HG02943 (cell line): ENCODE results near the gene HSD17B7.
A peak's percentile ranks its signal among the peaks of the same experiment; 100 is the strongest.
"Not testable (repeated sequence)": the region's sequence is repeated elsewhere in the genome, so short reads cannot be mapped to it uniquely, and the experiment has no call there.

ENCODE experiments used
- ATAC-seq: cut with Tn5 transposase; IDR thresholded peaks from one replicate; pipeline ENCODE4 v1.9.1; 2021; ENCODE audit warnings: mild to moderate bottlenecking, low read depth, moderate library complexity; ENCODE audit not compliant: unreplicated experiment

The HSD17B7 gene

DNA sequence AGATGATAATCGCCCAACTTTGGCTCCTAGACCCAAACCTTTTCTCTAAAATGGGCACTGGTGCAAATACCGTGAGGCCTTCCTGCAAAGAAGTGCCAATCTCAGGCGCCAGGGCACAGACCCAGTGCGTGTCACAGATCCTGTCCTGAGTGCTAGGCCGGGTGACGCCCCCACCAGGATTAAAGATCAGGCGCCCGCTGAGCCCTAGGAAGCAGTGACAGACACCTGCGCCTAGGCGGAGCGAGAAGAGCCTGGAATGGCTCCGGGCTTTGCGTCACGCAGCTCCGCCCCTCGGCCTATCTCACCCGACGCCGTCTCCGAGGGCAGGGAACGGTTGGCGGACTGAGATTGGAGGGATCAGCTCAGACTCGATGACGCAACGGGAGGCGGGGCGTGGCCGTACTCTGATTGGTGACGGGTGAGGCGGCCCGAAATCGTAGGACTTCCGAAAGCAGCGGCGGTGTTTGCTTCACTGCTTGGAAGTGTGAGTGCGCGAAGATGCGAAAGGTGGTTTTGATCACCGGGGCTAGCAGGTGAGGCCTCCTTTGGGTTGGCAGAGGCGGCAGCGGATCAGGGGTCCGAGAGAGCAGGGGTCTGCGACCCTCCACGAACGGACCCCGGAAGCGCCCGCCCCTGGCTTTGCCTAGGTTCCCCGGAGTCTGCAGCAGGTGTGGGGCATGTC is at the start of gene HSD17B7:
Gene HSD17B7, plus strand, starts transcription at position 400 of the 682 bp plus-strand sequence. Its CDS starts 99 bp downstream, at position 499.
- peak; percentile 98 for ATAC-seq

GRCh38 chr1:162740755-162741154 is 49.7 kb upstream of the HSD17B7 start:
- ATAC-seq: no peak

- ATAC-seq: no peak
Measured at GRCh38 chr1:162741574-162741973, 48.9 kb upstream of the HSD17B7 start.

GRCh38 chr1:162746264-162746942 is 44.1 kb upstream of the HSD17B7 start:
- not testable (repeated sequence) for ATAC-seq

DNA sequence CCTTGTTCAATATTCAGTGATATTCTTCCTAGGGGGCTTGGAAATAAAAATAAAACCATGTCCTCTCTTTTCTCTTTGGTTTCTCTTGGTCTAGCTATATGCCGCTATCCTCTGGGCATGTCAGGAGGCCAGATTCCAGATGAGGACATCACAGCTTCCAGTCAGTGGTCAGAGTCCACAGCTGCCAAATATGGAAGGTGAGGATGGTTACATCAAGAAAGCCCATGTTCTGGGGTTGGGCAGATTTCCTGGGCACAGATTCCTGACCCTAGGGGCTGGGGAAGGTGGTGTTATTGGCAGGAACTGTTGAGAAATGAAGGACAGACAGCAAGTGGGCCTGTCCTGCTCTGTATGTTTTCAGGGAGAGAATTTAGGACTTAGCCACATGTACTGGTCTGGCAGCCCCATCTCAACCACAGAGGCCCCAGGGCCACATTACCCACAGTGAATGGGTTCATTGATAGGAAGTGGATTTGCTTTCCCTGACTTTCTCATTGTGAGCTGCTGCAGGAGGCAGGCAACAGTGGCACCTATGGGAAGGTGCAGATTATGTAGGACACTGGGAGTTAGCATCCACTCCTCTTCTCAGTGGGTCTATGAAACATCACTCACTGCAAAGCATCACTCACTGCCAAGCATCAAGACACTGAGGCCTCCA is 37.4 kb upstream of the HSD17B7 start:
- ATAC-seq: no peak

- ATAC-seq: no peak
Measured at GRCh38 chr1:162753998-162754585, 36.4 kb upstream of the HSD17B7 start.

GRCh38 chr1:162755306-162755705 is 35.2 kb upstream of the HSD17B7 start:
- no peak for ATAC-seq

GRCh38 chr1:162756523-162756922 is 34.0 kb upstream of the HSD17B7 start:
- no peak for ATAC-seq

GRCh38 chr1:162757476-162757875 is 33.0 kb upstream of the HSD17B7 start:
- no peak for ATAC-seq

GRCh38 chr1:162765788-162766187 is 24.7 kb upstream of the HSD17B7 start:
- no peak for ATAC-seq

DNA sequence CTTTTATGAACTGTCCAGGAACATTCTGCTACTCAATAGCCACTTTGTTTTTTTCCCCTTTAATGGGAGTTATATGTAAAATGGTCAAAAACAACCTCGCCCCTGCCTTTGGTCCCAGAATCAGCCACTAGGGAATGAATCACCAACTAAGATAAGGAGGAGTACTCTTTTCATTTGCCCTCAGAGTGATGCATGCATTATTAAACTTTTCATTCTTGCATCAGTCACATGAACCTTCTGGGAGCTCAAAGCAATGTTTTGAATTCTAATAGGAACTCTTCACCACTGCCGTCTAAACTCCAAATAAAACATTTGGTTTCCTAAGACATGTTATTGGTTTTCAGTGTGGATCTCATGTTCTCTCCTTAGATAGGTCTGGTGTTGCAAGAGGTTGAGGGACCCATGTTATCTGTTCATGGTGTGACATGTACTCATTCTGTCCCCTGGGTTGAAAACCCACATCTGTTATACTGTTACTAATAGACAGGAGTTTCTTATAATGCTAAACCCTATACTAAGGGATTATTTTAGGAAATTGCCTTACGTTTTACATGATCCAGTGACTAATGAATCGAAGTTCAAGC is 17.8 kb upstream of the HSD17B7 start:
- ATAC-seq: no peak

DNA sequence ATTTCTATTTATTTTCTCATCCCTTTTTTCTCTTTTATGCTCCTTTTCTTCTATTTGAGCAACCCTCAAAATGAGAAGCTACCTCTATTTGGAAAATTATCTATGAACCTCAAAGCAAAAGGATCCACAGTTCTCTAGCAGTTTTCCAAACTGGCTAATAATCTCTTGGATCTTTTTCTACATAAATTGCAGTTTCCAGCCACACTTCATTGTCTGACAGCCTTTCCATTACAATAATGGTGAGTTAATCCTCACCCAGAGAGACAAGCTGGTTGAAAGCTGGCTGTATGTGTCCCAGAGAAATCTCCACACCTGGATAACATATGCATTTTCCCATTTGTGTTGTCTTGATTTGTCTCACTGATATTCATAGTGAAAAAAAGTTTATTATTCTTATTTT is 16.5 kb upstream of the HSD17B7 start:
- ATAC-seq: no peak

GRCh38 chr1:162779043-162779442 is 11.5 kb upstream of the HSD17B7 start:
- no peak for ATAC-seq

DNA sequence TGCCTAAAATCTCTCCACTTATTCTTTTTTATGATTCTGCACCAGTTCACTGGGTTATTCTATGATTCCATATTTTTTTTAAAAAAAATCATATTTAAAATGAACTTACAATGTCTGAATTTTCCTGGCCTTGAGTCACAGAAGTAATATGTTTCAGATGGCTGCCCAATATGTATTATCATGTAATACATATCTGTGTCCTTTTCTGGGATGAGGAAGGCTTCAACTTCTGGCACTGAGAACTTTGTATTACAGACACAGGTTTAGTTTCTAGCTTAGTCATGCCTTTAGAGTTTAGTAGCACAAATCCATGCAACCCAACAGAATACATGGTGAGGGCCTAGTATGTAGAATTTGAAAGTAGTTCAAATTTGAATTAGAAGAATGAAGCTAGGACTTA is 7.8 kb upstream of the HSD17B7 start:
- ATAC-seq: no peak

DNA sequence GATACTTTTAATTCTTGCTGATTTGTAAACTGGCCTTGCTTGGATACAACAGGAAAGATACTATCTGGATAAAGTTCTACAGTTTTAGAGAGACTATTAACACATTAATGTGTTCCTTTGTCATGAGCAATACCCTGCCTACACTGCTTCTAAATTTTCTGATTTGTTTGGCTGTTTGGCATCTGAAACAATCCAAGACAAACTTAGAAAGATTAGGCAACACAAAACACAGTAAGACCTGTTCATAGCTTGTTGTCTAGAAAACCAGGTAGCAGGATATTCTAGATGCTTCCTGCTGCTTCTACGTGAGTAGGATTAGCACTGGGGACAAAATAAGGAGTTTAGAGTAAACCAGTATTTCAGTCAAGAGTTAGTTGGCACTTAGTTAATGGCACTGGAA is 5.6 kb upstream of the HSD17B7 start:
- ATAC-seq: not testable (repeated sequence)

DNA sequence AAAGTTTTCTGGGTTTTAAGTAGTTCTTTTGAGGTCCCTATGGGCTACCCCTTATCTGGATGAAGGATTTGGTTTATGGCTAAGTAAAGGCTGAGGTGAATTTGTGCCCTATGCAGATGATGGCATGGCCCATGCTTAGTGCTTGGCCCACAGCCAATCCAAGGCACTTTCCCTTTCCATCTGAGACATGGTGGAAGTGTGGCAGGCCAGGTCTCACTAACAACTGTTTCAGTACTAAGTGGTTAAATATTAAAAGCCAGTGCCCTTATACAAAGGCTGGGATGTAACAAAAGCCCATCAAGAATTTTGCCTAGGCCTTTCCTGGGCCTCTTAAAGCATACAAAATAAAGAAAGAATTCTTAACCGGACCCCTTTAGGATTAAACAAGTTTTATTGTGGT is 1.7 kb upstream of the HSD17B7 start:
- ATAC-seq: not testable (repeated sequence)

GRCh38 chr1:162790985-162791357 is 469 bp downstream of the HSD17B7 start:
- ATAC-seq: not testable (repeated sequence)

DNA sequence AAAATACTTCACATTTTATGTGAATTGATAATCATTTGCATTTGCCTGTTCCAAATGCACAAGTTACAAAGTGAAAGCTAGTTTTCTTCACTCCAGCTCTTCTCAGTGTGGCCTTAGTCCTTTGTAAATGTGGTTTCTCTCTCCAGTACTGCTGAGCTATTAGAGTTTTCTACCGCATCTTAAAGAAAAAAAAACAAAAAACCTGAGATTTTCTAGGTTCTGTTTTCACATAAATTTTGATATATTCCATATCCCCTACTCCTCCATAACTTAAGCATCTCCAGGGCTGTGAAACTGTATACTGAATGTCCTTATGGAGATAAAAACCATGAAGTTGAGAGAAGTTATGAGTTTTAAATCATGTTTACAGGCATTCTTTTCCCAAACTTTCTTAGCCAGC is 3.8 kb downstream of the HSD17B7 start:
- ATAC-seq: not testable (repeated sequence)

DNA sequence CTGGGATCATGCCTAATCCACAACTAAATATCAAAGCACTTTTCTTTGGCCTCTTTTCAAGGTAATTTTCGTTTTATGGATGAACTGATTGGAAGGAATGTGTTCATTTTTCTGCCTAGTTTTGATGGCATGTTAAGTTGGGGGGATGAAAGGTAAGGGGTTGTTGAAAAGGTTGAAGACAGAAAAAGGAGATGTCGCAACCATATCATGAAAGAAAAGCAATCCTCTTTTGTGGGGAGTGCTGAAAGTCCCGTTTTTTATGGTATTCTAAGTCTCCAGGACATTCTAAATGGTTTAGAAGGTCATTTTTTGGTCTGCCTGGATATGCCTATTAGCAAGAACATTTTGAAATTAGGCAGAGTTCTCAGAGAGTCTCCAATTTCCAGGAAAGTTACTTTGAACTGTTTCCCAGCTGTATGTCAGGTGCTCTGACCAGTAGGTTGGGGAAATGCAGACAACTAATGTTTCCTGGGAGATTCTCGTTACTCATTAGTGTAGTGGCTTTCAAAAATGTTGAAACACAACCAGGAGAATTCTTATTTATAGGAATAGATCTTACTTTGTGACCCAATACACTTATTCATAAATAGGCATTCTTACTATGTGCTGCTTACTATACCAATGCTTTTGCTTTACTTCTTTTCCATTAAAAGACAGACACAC is 6.2 kb downstream of the HSD17B7 start:
- ATAC-seq: not testable (repeated sequence)
